MV-4-11 (cell line): ENCODE data around the gene DPF3.

Experiments used
- DNase-seq: peaks from one replicate; lab custom pipeline; 2025; lab: John Stamatoyannopoulos, UW

The DPF3 gene

GRCh38 chr14:72742118-72742837 lies 151.6 kb downstream of the DPF3 start:
- DNase-seq: no peak

- no peak for DNase-seq
Measured at GRCh38 chr14:72741826-72742117, 152.1 kb downstream of the DPF3 start.

GRCh38 chr14:72740966-72741825 lies 152.7 kb downstream of the DPF3 start:
- DNase-seq: no peak

- no peak for DNase-seq
Measured at GRCh38 chr14:72740504-72740961, 153.4 kb downstream of the DPF3 start.

GRCh38 chr14:72739446-72740405 lies 154.2 kb downstream of the DPF3 start:
- no peak for DNase-seq

GRCh38 chr14:72738161-72738611 lies 155.7 kb downstream of the DPF3 start:
- DNase-seq: no peak

GRCh38 chr14:72737560-72737943 lies 156.3 kb downstream of the DPF3 start:
- DNase-seq: no peak

GRCh38 chr14:72736786-72737559 lies 156.9 kb downstream of the DPF3 start:
- no peak for DNase-seq

- DNase-seq: no peak
Measured at GRCh38 chr14:72736308-72736707, 157.6 kb downstream of the DPF3 start.

- DNase-seq: no peak
Measured at GRCh38 chr14:72732022-72732780, 161.7 kb downstream of the DPF3 start.

GRCh38 chr14:72731252-72732020 lies 162.5 kb downstream of the DPF3 start:
- DNase-seq: no peak

GRCh38 chr14:72730468-72730867 lies 163.4 kb downstream of the DPF3 start:
- DNase-seq: no peak

- no peak for DNase-seq
Measured at GRCh38 chr14:72726444-72726843, 167.5 kb downstream of the DPF3 start.

GRCh38 chr14:72723858-72724530 lies 169.9 kb downstream of the DPF3 start:
- no peak for DNase-seq

GRCh38 chr14:72722201-72722785 lies 171.6 kb downstream of the DPF3 start:
- DNase-seq: no peak

GRCh38 chr14:72721083-72721482 lies 172.8 kb downstream of the DPF3 start:
- no peak for DNase-seq

GRCh38 chr14:72717220-72717619 lies 176.7 kb downstream of the DPF3 start:
- DNase-seq: no peak

- no peak for DNase-seq
Measured at GRCh38 chr14:72716476-72716875, 177.4 kb downstream of the DPF3 start.

GRCh38 chr14:72715850-72716228 lies 178.1 kb downstream of the DPF3 start:
- no peak for DNase-seq
